D341Med (cell line): ENCODE results near the gene ASB10.
A peak's percentile ranks its signal among the peaks of the same experiment; 100 is the strongest.

Source experiments
- DNase-seq: peaks from one replicate; pipeline ENCODE4 v3.0.0; 2012; ENCODE audit warnings: low spot score

ASB10 gene, protein sequence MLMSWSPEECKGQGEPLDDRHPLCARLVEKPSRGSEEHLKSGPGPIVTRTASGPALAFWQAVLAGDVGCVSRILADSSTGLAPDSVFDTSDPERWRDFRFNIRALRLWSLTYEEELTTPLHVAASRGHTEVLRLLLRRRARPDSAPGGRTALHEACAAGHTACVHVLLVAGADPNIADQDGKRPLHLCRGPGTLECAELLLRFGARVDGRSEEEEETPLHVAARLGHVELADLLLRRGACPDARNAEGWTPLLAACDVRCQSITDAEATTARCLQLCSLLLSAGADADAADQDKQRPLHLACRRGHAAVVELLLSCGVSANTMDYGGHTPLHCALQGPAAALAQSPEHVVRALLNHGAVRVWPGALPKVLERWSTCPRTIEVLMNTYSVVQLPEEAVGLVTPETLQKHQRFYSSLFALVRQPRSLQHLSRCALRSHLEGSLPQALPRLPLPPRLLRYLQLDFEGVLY

GRCh38 chr7:151186640-151187408 is at the start of gene ASB10:
Gene ASB10, minus strand, starts transcription at chr7:151187250. Its CDS starts 120 bp downstream, at chr7:151187130.
- DNase-seq, result no peak

DNA sequence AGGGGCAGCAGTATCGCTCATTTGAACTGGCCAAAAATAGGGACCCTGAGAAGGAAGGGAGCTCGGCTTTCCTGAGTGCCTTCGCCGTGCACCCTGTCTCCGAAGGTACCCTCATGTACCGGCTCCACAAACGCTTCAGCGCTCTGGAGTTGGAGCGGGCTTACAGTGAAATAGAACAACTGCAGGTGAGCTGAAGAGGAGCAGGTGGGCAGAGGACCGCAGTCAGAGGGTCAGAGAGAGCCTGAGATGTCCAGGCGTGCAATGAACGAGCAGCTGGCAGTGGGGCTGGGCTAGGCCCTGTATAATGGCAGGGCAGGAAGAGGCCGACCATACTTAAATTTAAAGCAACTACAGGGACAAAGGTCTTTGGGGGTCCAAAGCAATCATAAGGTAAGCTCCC is 49.4 kb upstream of the ASB10 start:
- no peak for DNase-seq

GRCh38 chr7:151235091-151235787 is 48.2 kb upstream of the ASB10 start:
- no peak for DNase-seq

- no peak for DNase-seq
Observed at GRCh38 chr7:151233804-151234203, 46.8 kb upstream of the ASB10 start.

- DNase-seq, result no peak
Observed at GRCh38 chr7:151232917-151233701, 46.1 kb upstream of the ASB10 start.

GRCh38 chr7:151232091-151232916 is 45.3 kb upstream of the ASB10 start, which contains the start of gene CHPF2:
Gene CHPF2, plus strand, starts transcription at chr7:151232483. Its CDS starts 1,529 bp downstream, at chr7:151234012.
- DNase-seq, result peak; percentile 95

- DNase-seq, result no peak
Observed at GRCh38 chr7:151231080-151231479, 44.0 kb upstream of the ASB10 start.

DNA sequence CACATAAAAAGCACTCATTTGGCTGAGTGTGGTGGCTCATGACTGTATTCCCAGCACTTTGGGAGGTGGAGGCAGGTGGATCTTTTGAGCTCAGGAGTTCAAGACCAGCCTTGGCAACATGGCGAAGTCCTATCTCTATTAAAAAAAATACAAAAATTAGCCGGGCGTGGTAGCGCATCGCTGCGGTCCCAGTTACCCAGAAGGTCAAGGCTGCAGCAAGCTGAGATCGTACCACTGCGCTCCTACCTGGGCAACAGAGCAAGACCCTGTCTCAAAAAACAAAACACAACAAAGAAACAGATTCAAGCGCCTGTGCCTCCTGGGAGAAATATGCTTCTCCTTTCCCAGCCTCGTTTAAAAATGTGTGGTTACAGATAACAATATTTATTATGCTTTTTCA is 42.2 kb upstream of the ASB10 start:
- no peak for DNase-seq

DNA sequence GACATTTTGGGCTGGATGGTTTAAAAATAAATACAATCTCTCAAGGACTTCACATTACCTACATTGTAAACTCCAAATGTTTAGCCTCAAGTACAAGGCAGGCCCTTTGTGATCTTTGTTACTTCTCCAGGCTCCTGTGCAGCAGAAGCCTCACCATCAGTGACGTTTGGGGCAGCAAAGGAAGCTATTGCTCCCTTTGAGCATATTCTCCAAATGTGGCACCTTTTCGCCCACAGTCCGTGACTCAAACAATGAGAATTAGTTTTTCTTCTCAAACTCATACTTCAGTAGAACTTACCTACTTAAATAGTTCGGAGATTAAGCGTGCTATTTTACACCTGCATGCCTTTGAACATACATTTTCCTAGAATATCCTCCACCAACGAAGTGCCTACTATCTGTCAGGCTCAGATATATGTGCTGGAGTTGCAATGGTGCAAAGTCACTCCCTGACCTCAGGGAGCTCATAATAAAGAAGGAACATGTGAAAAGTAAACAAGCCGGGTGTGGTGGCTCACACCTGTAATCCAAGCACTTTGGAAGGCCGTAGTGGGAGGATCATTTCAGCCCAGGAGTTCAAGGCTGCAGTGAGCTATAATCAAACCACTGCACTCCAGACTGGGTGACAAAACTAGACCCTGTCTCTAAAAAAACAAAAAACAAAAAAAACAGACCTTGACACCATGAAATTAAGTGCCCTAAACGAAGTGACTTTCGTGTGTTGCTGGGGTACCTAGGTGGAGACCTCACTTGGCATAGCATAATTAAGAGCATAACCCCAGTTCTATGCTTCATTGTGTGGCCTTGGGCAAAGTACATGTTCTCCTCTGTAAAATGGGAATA is 41.2 kb upstream of the ASB10 start:
- no peak for DNase-seq

DNA sequence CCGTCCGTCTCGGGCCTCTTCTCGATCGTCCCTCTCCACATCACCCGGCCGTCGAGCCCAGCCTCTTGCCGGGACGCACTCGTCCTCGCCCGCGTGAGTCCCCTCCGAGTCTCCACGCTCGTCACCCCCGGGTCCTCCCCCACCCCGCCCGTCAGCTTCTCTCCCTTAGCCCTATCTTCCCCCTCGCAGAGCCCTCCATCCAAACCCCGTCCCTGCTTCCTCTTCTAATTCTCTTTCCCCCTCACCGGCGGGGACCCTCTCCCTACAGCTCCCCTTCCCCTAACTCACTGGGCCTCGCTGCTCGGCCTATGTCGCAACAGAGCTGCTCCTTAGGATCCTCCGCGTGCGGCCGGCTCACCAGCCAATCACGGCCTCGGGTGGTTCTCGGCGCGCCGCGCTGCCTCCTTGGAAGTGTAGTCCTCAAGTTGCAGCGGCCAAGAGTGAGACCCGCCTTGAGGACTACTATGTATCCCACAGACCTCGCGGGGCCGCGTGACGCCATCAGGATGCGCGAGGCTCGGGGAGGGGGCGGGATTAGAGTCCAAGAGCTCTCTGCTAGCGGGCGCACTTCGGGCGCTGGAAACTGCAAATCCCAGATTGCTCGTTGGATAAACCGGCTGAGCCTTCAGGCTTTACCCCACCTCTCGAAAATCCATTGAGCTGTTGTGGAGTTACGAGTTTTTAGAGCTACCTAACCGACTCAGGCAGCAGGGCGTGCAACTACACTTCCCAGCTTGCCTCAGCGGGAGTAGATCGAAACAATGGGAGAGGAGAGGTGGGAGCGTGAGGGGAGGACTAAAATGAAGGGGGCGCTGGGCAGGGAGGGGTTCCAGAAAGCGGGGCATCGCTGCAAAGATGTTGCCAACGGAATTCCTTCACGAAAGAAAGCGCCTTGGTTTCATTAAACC is 40.1 kb upstream of the ASB10 start, which contains the start of gene ABCF2:
TSS of gene ABCF2 (minus strand) at position 331 of the 908 bp plus-strand sequence. CDS start 747 bp downstream, outside the sequence.
- peak; percentile 97 for DNase-seq

GRCh38 chr7:151226560-151226874 is 39.5 kb upstream of the ASB10 start:
- no peak for DNase-seq

- no peak for DNase-seq
Observed at GRCh38 chr7:151225948-151226510, 39.0 kb upstream of the ASB10 start.

DNA sequence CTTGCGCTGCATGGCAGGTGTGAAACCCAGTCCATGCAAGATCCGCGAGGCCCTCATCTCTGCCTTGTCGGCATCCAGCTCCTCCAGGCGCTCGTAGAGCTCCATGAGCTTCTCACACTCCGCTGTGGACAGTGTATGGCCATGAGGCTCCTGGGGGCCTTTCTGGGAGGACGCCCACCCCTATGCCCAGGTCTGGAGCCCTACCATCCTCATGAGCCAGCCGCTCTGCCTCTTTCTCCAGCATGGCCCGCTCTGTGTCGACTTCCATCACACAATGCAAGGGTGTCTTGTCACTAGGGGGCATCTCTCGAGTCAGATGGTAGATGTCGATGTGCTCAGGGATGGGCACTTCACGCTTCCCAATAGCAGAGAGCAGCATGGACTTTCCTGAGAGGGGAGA is 36.7 kb upstream of the ASB10 start:
- DNase-seq, result no peak

DNA sequence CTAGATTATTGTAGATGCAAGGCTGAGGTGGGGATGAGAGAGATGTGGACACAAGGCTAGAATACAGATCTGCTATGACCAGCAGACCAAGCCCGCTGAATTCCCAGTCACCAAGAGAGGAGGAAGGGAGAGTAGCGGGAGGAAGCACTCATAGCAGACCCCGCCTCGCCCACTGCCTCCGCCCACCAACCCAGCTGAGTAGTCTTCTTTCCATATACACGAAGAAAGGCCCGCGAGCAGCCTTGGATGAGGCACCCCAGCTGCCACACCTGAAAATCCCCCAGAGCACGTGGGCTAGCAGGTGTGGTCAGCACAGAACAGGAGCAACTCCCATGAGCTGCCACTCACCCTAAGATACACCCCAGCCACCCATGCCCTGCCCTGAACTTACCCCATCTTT is 31.1 kb upstream of the ASB10 start:
- DNase-seq, result peak; percentile 15

DNA sequence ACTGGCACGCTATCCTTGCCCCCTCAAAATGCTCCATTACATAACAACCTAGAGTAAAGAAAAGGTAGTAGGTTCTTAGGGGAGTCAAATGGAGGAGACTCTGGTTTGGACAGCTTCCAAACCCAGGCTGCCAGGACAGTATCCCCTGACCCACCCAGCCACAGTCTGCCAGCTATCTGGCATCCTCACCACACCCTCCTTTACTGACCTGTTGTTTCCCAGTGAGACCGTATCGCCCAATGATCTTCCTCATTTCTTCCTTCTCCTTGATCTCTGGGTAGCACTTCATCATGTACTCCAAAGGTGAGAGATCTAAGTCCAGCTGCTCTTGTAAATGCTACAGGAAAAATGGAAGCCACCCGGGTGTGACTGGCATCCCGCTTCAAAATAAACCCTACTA is 28.3 kb upstream of the ASB10 start:
- no peak for DNase-seq

DNA sequence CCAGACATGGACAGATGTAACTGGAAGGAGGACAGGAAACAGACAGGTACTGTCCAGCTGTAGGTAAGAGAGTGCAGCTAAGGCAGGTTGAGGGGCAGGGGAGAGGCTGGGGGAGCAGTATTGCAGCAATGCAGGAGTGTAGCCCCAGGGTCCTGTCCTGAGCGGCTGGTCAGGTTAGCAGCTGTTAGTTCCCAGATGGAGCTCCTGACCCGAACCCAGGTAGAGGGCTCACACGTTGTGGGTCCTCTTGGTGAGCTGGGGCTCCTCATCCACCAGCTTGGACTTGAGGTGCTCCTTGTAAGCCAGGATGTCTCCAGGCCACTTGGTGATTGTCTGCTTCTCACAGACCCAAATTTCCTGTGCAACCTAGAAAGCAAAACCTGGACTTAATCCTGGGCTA is 26.8 kb upstream of the ASB10 start:
- DNase-seq, result no peak

DNA sequence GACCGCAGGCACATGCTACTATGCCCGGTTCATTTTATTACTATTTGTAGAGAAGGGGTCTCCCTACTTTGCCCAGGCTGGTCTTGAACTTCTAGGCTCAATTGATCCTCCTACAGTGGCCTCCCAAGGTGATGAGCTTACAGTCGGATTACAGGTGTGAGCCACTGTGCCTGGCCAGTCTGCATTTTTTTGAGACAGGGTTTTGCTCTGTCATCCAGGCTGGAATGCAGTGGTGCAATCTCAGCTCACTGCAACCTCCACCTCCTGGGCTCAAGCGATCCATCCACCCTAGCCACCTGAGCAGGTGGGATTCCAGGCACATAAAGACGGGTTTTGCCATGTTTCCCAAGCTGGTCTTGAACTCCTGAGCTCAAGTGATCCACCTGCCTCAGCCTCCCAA is 25.6 kb upstream of the ASB10 start:
- no peak for DNase-seq

- peak; percentile 18 for DNase-seq
Observed at GRCh38 chr7:151211155-151211772, 24.2 kb upstream of the ASB10 start.
